ENCODE measurements around the gene POMGNT1. TPM values are rescaled to one million over a fixed set of nuclear protein-coding genes. Genes with fewer than 3 reads are reported as not detected.
"Not testable (repeated sequence)": the region's sequence is repeated elsewhere in the genome, so short reads cannot be mapped to it uniquely, and the experiment has no call there.

POMGNT1 gene
- total RNA-seq, 1 experiment from 2014 or later: 85.4 TPM

DNA sequence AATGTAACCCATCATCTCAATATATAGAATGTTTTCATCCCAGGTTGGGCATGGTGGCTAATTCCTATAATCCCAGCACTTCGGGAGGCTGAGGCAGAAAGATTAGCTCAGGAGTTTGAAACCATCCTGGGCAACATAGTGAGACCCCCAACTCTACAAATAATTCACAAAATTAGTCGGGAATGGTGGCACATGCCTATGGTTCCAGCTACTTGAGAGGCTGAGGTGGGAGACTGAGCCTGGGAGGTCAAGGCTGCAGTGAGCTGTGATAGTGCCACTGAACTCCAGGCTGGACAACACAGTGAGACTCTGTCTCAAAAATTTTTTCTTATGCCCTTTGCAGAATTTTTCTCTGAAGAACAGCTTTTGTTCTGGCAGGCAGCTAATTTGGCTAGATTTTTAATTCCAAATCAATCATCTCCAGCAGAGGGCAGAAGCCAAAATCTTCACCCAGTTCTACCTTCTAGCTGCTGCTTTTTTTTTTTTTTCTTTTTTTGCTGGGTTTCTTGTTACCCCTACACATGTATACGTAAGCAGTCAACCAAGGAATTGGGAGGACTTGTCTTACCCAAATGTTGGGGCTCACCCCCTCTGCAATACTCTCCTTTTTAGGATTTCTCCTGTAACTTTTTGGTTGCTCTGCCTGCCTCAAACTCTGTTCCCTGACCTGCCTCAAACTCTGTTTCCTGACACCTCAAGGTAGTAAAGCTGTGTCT lies 46.6 kb upstream of the POMGNT1 start:
- no peaks in the 10 kb centered on the region for H3K9me3 Mint-ChIP-seq (ENCODE audit: unreplicated experiment)
- DNase-seq (ENCODE audit: unreplicated experiment): peak; percentile 38
- CTCF ChIA-PET: interaction anchor here (0.5 to 3.3 kb wide), 38 partner anchors 10 to 1270 kb away, joined by 3 to 31 read pairs (median 4); partner anchors contain the start of gene NSUN4
- TF ChIP-seq, protein P1, sequence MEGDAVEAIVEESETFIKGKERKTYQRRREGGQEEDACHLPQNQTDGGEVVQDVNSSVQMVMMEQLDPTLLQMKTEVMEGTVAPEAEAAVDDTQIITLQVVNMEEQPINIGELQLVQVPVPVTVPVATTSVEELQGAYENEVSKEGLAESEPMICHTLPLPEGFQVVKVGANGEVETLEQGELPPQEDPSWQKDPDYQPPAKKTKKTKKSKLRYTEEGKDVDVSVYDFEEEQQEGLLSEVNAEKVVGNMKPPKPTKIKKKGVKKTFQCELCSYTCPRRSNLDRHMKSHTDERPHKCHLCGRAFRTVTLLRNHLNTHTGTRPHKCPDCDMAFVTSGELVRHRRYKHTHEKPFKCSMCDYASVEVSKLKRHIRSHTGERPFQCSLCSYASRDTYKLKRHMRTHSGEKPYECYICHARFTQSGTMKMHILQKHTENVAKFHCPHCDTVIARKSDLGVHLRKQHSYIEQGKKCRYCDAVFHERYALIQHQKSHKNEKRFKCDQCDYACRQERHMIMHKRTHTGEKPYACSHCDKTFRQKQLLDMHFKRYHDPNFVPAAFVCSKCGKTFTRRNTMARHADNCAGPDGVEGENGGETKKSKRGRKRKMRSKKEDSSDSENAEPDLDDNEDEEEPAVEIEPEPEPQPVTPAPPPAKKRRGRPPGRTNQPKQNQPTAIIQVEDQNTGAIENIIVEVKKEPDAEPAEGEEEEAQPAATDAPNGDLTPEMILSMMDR (IDR thresholded peaks at IDR 0.05; ENCODE audit: unreplicated experiment): peak; percentile 42
- no peaks in the 10 kb centered on the region for H3K27me3 Mint-ChIP-seq (ENCODE audit: insufficient read depth, unreplicated experiment)
- peaks cover 23% of the 10 kb centered on the region for H3K4me1 Mint-ChIP-seq (ENCODE audit: insufficient read depth, unreplicated experiment)
- BruUV-seq (replicated peaks): no TSS peak
- no peak overlapping the region for H3K27ac Mint-ChIP-seq (ENCODE audit: low read depth, unreplicated experiment)
- no peaks in the 10 kb centered on the region for H3K36me3 Mint-ChIP-seq (ENCODE audit: insufficient read depth, unreplicated experiment)
- intact Hi-C loops (cut with micrococcal nuclease): loop anchor here (2.0 kb wide), 1 partner anchor 104 kb away; no protein-coding TSS in a partner anchor
- no peak overlapping the region for H3K4me3 Mint-ChIP-seq (ENCODE audit: unreplicated experiment)
- POLR2A ChIA-PET: interaction anchor here (0.6 to 3.6 kb wide), 12 partner anchors 21 to 103 kb away, joined by 3 to 39 read pairs (median 3); partner anchors contain the start of genes LRRC41 and UQCRH

DNA sequence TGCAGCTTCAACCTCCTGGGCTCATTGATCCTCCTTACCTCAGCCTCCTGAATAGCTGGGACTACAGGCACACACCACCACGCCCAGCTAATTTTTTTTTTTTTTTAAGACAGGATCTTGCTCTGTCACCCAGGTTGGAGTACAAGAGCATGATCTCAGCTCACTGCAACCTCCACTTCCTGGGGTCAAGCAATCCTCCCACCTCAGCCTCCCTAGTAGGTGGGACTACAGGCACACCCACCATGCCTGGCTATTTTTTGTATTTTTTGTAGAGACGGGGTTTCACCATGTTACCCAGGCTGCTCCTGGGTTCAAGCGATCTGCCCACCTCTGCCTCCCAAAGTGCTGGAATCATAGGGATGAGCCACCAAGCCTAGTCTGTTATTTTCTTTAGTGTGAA lies 45.6 kb upstream of the POMGNT1 start:
- H3K36me3 Mint-ChIP-seq (ENCODE audit: insufficient read depth, unreplicated experiment); H3K4me3 Mint-ChIP-seq (ENCODE audit: unreplicated experiment); BruUV-seq (replicated peaks); DNase-seq (ENCODE audit: unreplicated experiment); H3K27ac Mint-ChIP-seq (ENCODE audit: low read depth, unreplicated experiment); H3K27me3 Mint-ChIP-seq (ENCODE audit: insufficient read depth, unreplicated experiment); H3K9me3 Mint-ChIP-seq (ENCODE audit: unreplicated experiment): not testable (repeated sequence)
- ChIA-PET POLR2A (interaction anchor here (1.1 kb wide), 1 partner anchor 96 kb away, joined by 3 read pairs; no protein-coding TSS in a partner anchor), CTCF (interaction anchor here (0.6 to 1.1 kb wide), 5 partner anchors 20 to 558 kb away, joined by 3 to 6 read pairs (median 3); no protein-coding TSS in a partner anchor)
- peaks cover 13% of the 10 kb centered on the region for H3K4me1 Mint-ChIP-seq (ENCODE audit: insufficient read depth, unreplicated experiment)
- intact Hi-C loops (cut with micrococcal nuclease): loop anchor here (2.0 kb wide), 1 partner anchor 105 kb away; no protein-coding TSS in a partner anchor

DNA sequence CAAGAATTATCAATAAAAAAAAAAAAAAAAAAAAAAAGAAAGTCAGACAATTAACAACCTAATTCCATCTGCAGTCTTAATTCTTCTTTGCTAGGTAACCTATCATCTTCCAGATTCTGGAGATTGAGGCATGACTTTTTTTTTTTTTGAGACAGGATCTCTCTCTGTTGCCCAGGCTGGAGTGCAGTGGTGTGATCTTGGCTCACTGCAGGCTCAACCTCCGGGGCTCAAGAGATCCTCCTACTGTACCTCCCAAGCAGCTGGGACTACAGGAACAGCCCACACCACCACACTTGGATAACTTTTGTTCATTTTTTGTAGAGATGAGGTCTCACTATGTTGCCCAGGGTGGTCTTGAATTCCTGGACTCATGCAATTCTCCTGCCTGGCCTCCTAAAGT lies 44.7 kb upstream of the POMGNT1 start:
- intact Hi-C loops (cut with micrococcal nuclease): no loop called here
- DNase-seq (ENCODE audit: unreplicated experiment): no peak
- Mint-ChIP-seq H3K4me3 (ENCODE audit: unreplicated experiment) (no peak overlapping the region), H3K9me3 (ENCODE audit: unreplicated experiment) (no peaks in the 10 kb centered on the region), H3K36me3 (ENCODE audit: insufficient read depth, unreplicated experiment) (no peaks in the 10 kb centered on the region), H3K4me1 (ENCODE audit: insufficient read depth, unreplicated experiment) (peaks cover 5% of the 10 kb centered on the region), H3K27ac (ENCODE audit: low read depth, unreplicated experiment) (no peak overlapping the region), H3K27me3 (ENCODE audit: insufficient read depth, unreplicated experiment) (no peaks in the 10 kb centered on the region)
- TF ChIP-seq, protein P1 (IDR thresholded peaks at IDR 0.05; ENCODE audit: unreplicated experiment): no peak
- ChIA-PET CTCF (no interaction called here), POLR2A (no interaction called here)
- no TSS peak for BruUV-seq (replicated peaks)

DNA sequence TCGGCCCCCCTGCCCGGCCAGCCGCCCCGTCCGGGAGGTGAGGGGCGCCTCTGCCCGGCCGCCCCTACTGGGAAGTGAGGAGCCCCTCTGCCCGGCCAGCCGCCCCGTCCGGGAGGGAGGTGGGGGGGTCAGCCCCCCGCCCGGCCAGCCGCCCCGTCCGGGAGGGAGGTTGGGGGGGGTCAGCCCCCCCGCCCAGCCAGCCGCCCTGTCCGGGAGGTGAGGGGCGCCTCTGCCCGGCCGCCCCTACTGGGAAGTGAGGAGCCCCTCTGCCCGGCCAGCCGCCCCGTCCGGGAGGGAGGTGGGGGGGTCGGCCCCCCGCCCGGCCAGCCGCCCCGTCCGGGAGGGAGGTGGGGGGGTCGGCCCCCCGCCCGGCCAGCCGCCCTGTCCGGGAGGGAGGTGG lies 43.5 kb upstream of the POMGNT1 start:
- H3K4me1 Mint-ChIP-seq (ENCODE audit: insufficient read depth, unreplicated experiment); DNase-seq (ENCODE audit: unreplicated experiment); CTCF ChIA-PET; H3K27ac Mint-ChIP-seq (ENCODE audit: low read depth, unreplicated experiment); POLR2A ChIA-PET; H3K4me3 Mint-ChIP-seq (ENCODE audit: unreplicated experiment); BruUV-seq (replicated peaks); H3K27me3 Mint-ChIP-seq (ENCODE audit: insufficient read depth, unreplicated experiment); H3K36me3 Mint-ChIP-seq (ENCODE audit: insufficient read depth, unreplicated experiment); H3K9me3 Mint-ChIP-seq (ENCODE audit: unreplicated experiment); intact Hi-C loops (cut with micrococcal nuclease): not testable (repeated sequence)

DNA sequence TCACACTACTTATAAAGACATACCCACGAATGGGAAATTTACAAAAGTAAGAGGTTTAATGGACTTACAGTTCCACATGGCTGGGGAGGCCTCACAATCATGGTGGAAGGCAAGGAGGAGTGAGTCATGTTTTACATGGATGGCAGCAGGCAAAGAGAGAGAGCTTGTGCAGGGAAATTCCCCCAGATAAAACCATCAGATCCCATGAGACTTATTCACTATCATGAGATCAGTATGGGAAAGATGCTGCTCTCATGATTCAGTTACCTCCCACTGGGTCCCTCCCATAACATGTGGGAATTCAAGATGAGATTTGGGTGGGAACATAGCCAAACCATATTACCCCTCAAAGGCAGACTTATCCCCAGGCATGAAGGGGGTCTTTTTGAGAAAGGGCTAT lies 40.6 kb upstream of the POMGNT1 start:
- CTCF ChIA-PET: interaction anchor here (1.2 to 3.3 kb wide), 2 partner anchors 16 to 60 kb away, joined by 3 to 21 read pairs; no protein-coding TSS in a partner anchor
- intact Hi-C loops (cut with micrococcal nuclease); H3K27me3 Mint-ChIP-seq (ENCODE audit: insufficient read depth, unreplicated experiment); H3K9me3 Mint-ChIP-seq (ENCODE audit: unreplicated experiment); BruUV-seq (replicated peaks); POLR2A ChIA-PET; H3K4me1 Mint-ChIP-seq (ENCODE audit: insufficient read depth, unreplicated experiment); H3K27ac Mint-ChIP-seq (ENCODE audit: low read depth, unreplicated experiment); H3K36me3 Mint-ChIP-seq (ENCODE audit: insufficient read depth, unreplicated experiment); DNase-seq (ENCODE audit: unreplicated experiment); H3K4me3 Mint-ChIP-seq (ENCODE audit: unreplicated experiment): not testable (repeated sequence)
